Activated CD8-positive, alpha-beta memory T cell treated with anti-CD3 and anti-CD28 coated beads, Interleukin-2, amount 10 ng/mL, durations not matched to agents 7 days and 5 days (primary cell): ENCODE results near the gene ZSCAN4. TPM values are rescaled to one million over a fixed set of nuclear protein-coding genes. Genes with fewer than 3 reads are reported as not detected.

Source experiments
- ATAC-seq: fragments of 150-1000 bp; cut with Tn5 transposase; one replicate; pipeline ENCODE4 v1.10.0; 2021; ENCODE audit warnings: moderate library complexity
- CTCF ChIA-PET: fragments of 350-600 bp; sonication (Branson Sonifier 250); formaldehyde crosslinking; loops from one replicate; lab custom pipeline; 2021; ENCODE audit warnings: antibody characterized with exemption; lab: Charles Lee
- DNase-seq: peaks from one replicate; pipeline ENCODE4 v3.0.0-alpha.2; 2020
- H3K27ac Mint-ChIP-seq: one replicate; pipeline ENCODE4 v1.8.0; 2021; ENCODE audit warnings: mild to moderate bottlenecking, mixed read lengths
- H3K27me3 Mint-ChIP-seq: one replicate; pipeline ENCODE4 v1.8.0; 2021; ENCODE audit warnings: mixed read lengths
- H3K36me3 Mint-ChIP-seq: one replicate; pipeline ENCODE4 v1.8.0; 2021; ENCODE audit warnings: mild to moderate bottlenecking, mixed read lengths
- H3K4me1 Mint-ChIP-seq: one replicate; pipeline ENCODE4 v1.8.0; 2021; ENCODE audit warnings: mixed read lengths
- H3K4me3 Mint-ChIP-seq: one replicate; pipeline ENCODE4 v1.8.0; 2021; ENCODE audit warnings: mild to moderate bottlenecking, moderate library complexity, mixed read lengths
- H3K9me3 Mint-ChIP-seq: one replicate; pipeline ENCODE4 v1.8.0; 2022; ENCODE audit warnings: low read depth, mixed read lengths
- total RNA-seq, 2 experiments: library from RNA; stranded (reverse); gene quantifications; one replicate each; pipeline ENCODE4 v1.2.3, GENCODE V29; 2021

Gene ZSCAN4
- total RNA-seq, 2 experiments from 2014 or later = not detected

DNA sequence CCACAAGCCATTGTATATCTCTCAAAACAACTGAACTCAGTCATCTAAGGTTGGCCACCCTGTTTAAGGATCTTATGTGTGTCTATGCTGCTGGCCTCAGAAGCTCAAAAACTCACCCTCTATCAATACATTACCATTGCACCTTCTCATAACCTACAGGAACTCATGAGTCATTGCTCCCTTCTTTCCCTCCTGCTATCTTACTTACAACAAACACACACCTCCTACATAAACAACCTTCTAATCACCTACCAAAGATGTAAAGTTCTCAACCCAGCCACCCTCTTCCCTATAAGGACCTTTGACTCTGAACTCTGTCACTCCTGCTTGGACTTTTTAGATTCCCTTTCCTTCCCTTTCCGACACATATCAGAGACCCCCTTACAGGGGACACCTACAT lies 13.3 kb upstream of the ZSCAN4 start:
- peaks cover 9% of the 10 kb centered on the region for H3K27me3 Mint-ChIP-seq
- ATAC-seq = no peak
- peaks cover 19% of the 10 kb centered on the region for H3K9me3 Mint-ChIP-seq
- H3K36me3 Mint-ChIP-seq = peaks cover 4% of the 10 kb centered on the region
- no peak overlapping the region for H3K4me3 Mint-ChIP-seq
- no peak overlapping the region for H3K27ac Mint-ChIP-seq
- peaks cover 12% of the 10 kb centered on the region for H3K4me1 Mint-ChIP-seq
- CTCF ChIA-PET = interaction anchor here (0.9 kb wide), 1 partner anchor 54 kb away, joined by 3 read pairs; the partner anchor contains the start of gene ZNF154
- DNase-seq = no peak

DNA sequence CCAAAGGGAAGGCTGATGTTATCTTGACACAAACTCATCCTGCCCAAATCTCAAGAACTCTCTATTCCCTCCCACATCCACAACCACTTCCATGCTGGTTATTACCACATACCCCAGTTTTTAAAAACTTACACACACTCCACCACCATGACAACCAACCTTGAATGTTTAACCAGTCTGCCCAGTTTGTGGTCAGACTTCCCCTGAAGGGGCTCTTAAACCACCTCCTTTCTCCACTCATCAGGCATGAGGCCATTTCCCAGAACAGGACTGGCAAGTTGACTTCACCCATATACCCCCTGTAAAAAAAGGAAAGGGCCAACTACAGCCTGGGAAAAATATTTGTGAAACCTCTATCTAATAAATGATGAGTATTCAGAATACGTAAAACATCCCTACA lies 12.4 kb upstream of the ZSCAN4 start:
- H3K36me3 Mint-ChIP-seq = peaks cover 4% of the 10 kb centered on the region
- peaks cover 15% of the 10 kb centered on the region for H3K27me3 Mint-ChIP-seq
- H3K9me3 Mint-ChIP-seq = peaks cover 19% of the 10 kb centered on the region
- H3K4me1 Mint-ChIP-seq = peaks cover 10% of the 10 kb centered on the region
- H3K27ac Mint-ChIP-seq = no peak overlapping the region
- DNase-seq (no peak), ATAC-seq (no peak)
- CTCF ChIA-PET = no interaction called here
- H3K4me3 Mint-ChIP-seq = no peak overlapping the region

DNA sequence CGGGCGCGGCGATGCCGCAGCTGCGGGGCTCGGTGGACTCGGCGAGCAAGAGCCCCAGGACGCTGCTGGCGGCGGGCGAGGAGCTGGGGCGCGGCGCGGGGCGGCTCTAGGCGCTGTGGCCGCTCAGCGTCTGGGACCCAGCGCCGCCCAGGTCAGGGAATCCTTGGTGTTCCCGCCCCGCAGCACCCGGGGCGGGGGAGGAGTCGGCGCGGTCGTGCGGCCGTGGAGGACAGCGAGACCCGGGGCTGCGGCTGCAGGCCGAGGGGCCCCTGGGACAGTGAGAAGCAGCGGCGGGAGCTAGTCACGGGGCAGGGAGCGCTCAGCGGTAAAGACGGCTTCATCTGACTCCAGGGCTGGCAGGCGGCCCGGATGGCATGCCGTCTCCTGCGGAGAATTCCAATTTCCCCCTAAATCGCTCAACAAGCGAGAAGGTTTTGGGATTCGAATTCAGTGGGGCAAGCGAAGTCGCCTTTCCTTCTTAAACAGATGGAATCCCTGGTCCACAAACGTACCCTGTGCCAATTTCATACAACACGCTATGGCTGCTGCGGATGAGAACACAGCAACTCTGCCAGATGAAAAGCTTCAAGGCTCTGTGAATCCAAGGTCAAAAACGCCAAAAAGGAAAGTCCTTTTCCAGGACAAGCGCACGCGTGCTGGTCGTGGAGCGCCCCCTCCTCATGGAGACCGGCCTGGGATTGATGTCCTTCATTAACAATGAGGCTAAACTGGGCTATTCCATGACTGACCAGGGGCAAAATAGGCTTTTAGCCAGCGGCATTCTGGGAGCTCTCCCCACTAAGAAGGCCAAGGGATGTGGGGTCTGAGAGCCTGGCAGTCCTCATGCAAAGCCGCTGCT lies 4.2 kb upstream of the ZSCAN4 start:
- CTCF ChIA-PET = no interaction called here
- peaks cover 2% of the 10 kb centered on the region for H3K36me3 Mint-ChIP-seq
- H3K4me3 Mint-ChIP-seq = peak overlapping the region; percentile 66
- DNase-seq (no peak), ATAC-seq (peak; percentile 47)
- no peak overlapping the region for H3K27ac Mint-ChIP-seq
- peaks cover 2% of the 10 kb centered on the region for H3K4me1 Mint-ChIP-seq
- H3K27me3 Mint-ChIP-seq = peaks cover 28% of the 10 kb centered on the region
- no peaks in the 10 kb centered on the region for H3K9me3 Mint-ChIP-seq

DNA sequence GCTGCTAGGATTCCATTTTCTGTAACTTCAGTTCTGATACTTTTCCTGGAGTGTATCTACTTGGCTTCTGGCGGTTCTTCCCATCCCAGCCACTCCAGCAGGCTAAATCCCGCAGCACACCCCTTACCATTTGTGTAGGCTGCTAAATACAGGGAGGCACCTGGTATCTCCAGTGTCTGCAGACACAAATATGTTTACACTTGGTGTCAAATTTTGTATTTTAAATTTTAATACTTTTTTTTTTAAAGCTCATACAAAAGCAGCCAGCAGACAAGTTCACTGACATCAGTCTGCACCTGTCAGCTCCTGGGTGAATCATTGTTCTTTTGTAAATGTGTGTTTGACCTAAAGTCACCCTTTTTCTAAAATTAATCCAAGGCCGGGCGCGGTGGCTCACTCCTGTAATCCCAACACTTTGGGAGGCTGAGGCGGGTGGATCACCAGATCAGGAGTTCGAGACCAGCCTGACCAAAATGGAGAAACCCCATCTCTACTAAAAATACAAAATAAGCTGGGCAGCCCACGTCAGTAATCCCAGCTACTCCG lies 3.4 kb upstream of the ZSCAN4 start:
- DNase-seq (no peak), ATAC-seq (no peak)
- Mint-ChIP-seq H3K9me3 (no peaks in the 10 kb centered on the region), H3K4me1 (peaks cover 2% of the 10 kb centered on the region), H3K4me3 (no peak overlapping the region), H3K27me3 (peaks cover 21% of the 10 kb centered on the region), H3K27ac (no peak overlapping the region), H3K36me3 (peaks cover 2% of the 10 kb centered on the region)
- CTCF ChIA-PET = no interaction called here

DNA sequence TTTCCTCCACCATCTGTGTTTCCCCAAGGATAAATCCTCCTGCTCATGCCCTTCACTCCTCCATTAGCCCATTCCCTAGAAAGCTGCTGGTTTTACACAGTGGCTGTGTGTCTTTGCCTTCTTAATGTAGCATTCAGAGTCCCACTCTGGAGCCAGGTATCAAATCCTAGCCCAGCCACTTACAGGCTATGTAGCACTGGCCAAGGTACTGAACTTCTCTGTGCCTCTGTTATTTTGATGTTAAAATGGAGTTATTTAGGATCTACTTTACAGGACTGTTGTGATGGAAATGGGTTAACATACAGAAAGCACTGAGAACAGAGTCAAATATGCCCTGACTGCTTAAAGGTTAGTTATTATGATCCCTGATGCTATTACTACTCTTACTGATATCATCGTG lies 1.5 kb upstream of the ZSCAN4 start:
- peaks cover 13% of the 10 kb centered on the region for H3K27me3 Mint-ChIP-seq

DNA sequence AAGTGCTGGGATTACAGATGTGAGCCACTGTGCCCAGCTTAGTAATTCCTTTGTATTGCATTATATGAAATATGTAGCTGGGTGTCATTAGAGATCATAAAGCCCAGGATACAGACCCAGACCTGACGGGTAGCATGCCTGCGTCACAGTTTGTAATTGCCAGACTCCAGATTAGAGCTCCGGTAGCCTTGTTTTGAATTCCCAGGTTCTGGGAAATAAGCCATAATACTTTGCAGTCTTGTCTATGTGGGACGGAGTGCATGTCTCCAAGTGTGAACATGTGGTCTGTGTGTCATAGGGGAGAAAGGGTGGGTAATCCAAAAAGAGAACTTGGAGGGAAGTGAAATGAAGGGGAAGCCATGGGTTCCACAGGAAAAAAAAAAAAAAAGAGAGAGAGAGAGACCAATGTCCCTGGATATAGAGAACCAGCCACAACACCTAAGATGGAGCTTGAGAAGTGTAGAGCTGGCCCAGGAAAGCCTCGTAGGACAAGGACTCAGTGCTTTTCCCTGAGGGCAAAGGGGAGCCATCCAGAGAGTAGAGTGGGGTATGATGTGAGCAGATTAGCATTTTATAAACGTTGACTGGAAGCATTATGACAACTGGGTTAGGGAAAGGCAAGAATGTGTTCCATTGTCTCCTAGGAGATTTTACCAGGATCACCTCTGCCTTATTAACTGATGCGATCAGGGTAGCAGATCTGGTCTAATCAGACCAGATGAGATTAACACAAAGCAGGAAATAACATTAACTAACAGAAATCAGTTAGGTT lies 2.6 kb downstream of the ZSCAN4 start:
- H3K9me3 Mint-ChIP-seq = peaks cover 2% of the 10 kb centered on the region
- no peak for DNase-seq
- no peaks in the 10 kb centered on the region for H3K4me1 Mint-ChIP-seq
- H3K27ac Mint-ChIP-seq = no peak overlapping the region
- H3K36me3 Mint-ChIP-seq = peaks cover 1% of the 10 kb centered on the region
- no peak overlapping the region for H3K4me3 Mint-ChIP-seq
- CTCF ChIA-PET = interaction anchor here (1.1 kb wide), 1 partner anchor 10 kb away, joined by 6 read pairs; the partner anchor contains the start of gene ZNF551
- no peak for ATAC-seq
- peaks cover under 1% of the 10 kb centered on the region for H3K27me3 Mint-ChIP-seq

More for the DNA sequence above, 1.5 kb upstream of the ZSCAN4 start:
- H3K4me1 Mint-ChIP-seq = peaks cover 2% of the 10 kb centered on the region
- CTCF ChIA-PET = no interaction called here
- peaks cover 2% of the 10 kb centered on the region for H3K9me3 Mint-ChIP-seq
- DNase-seq (no peak), ATAC-seq (no peak)
- no peak overlapping the region for H3K4me3 Mint-ChIP-seq
- H3K27ac Mint-ChIP-seq = no peak overlapping the region
- H3K36me3 Mint-ChIP-seq = peaks cover 3% of the 10 kb centered on the region

DNA sequence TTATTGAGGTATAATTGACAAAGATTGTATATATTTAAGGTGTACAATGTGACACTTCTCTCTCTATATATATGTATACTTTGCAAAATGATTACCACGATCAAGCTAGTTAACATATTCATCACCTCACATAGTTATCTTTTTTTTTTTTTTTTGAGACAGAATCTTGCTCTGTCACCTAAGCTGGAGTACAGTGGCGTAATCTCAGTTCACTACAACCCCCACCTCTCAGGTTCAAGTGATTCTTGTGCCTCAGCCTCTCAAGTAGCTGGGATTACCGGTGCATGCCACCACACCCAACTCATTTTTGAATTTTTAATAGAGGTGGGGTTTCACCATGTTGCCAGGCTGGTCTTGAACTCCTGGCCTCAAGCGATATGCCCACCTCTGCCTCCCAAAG lies 3.7 kb downstream of the ZSCAN4 start:
- no peak overlapping the region for H3K4me3 Mint-ChIP-seq
- H3K4me1 Mint-ChIP-seq = no peaks in the 10 kb centered on the region

DNA sequence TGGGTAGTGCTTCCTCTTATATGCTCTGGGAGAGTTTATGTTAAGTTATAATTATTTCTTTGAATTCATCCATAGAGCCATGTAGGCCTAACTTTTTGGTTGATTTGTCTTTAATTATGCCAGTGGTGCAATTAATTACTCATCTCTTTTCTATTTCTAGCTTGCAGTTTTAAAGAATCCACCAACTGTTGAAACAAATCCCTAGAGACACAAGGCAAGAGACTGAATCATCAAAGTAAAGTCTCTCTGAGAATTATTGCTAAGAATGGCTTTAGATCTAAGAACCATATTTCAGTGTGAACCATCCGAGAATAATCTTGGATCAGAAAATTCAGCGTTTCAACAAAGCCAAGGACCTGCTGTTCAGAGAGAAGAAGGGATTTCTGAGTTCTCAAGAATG lies 7.1 kb downstream of the ZSCAN4 start:
- H3K27ac Mint-ChIP-seq = no peak overlapping the region
- CTCF ChIA-PET = no interaction called here
- DNase-seq (no peak), ATAC-seq (no peak)
- peaks cover 2% of the 10 kb centered on the region for H3K27me3 Mint-ChIP-seq
- H3K4me3 Mint-ChIP-seq = no peak overlapping the region
- peaks cover 16% of the 10 kb centered on the region for H3K9me3 Mint-ChIP-seq
- H3K36me3 Mint-ChIP-seq = peaks cover 6% of the 10 kb centered on the region
- H3K4me1 Mint-ChIP-seq = no peaks in the 10 kb centered on the region

More for the DNA sequence above, 3.7 kb downstream of the ZSCAN4 start:
- Mint-ChIP-seq H3K27ac (no peak overlapping the region), H3K36me3 (peaks cover 1% of the 10 kb centered on the region), H3K27me3 (peaks cover 2% of the 10 kb centered on the region), H3K9me3 (peaks cover 7% of the 10 kb centered on the region)
- CTCF ChIA-PET = interaction anchor here (1.6 kb wide), 1 partner anchor 9 kb away, joined by 6 read pairs; the partner anchor contains the start of gene ZNF551
- DNase-seq (no peak), ATAC-seq (no peak)

DNA sequence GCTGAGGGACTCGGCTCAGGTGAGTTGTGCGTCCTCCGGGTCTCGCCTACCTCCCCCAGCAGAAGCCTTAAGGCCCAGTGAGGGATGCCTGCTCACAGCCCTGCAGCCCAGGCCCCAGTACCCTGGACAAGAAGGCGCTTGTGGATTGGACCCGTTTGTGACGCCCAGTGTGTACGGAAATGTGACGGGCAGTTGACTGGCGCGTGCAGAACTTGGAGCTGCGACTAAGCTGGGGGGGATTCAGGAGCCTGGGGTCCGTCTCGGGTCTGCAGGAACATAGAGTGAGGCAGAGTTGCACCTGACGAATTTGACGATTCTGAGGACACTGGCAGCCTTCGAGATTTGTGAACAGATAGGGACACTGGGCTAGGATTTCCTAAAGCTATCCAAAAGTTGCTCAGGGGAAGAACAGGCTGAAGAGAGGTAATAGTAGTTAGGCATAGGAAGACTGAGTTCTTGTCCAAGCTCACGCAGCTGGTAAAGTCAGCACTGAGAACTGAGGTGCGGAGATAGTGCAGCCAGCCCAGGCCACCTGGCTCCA lies 13.6 kb downstream of the ZSCAN4 start:
- peaks cover 48% of the 10 kb centered on the region for H3K9me3 Mint-ChIP-seq
- H3K36me3 Mint-ChIP-seq = peaks cover 61% of the 10 kb centered on the region
- CTCF ChIA-PET = interaction anchor here (0.7 to 2.0 kb wide), 16 partner anchors 8 to 838 kb away, joined by 3 to 14 read pairs (median 4); partner anchors contain the start of genes ZNF154, ZNF544 and ZNF552
- peaks cover 30% of the 10 kb centered on the region for H3K4me1 Mint-ChIP-seq
- H3K27ac Mint-ChIP-seq = peak overlapping the region; percentile 90
- peak overlapping the region; percentile 95 for H3K4me3 Mint-ChIP-seq
- ATAC-seq = no peak
- no peaks in the 10 kb centered on the region for H3K27me3 Mint-ChIP-seq
- no peak for DNase-seq

DNA sequence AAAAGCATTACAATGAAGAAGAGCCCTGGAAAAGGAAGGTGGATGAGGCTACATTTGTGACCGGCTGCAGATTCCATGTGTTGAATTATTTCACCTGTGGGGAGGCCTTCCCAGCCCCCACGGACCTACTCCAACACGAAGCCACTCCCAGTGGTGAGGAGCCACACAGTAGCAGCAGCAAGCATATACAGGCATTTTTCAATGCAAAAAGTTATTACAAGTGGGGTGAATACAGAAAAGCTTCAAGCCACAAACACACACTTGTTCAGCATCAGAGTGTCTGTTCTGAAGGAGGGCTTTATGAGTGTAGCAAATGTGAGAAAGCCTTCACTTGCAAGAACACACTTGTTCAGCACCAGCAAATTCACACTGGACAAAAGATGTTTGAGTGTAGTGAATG lies 18.0 kb downstream of the ZSCAN4 start:
- H3K9me3 Mint-ChIP-seq = peaks cover 54% of the 10 kb centered on the region
- no peak for ATAC-seq
- H3K27me3 Mint-ChIP-seq = no peaks in the 10 kb centered on the region
- CTCF ChIA-PET = no interaction called here
- H3K36me3 Mint-ChIP-seq = peaks cover 92% of the 10 kb centered on the region
- no peak overlapping the region for H3K4me3 Mint-ChIP-seq
- no peak for DNase-seq
- H3K27ac Mint-ChIP-seq = no peak overlapping the region
- peaks cover 25% of the 10 kb centered on the region for H3K4me1 Mint-ChIP-seq

DNA sequence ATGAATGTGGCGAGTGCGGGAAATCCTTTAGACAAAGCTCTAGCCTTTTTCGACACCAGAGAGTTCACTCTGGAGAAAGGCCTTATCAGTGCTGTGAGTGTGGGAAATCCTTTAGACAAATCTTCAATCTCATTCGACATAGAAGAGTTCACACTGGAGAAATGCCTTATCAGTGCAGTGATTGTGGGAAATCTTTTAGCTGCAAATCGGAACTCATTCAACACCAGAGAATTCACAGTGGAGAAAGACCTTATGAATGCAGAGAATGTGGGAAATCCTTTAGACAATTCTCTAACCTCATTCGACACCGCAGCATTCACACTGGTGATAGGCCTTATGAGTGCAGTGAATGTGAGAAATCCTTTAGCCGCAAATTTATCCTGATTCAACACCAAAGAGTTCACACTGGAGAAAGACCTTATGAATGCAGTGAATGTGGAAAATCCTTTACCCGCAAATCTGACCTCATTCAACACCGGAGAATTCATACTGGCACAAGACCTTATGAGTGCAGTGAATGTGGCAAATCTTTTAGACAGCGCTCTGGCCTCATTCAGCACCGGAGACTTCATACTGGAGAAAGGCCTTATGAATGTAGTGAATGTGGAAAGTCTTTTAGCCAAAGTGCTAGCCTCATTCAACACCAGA lies 18.8 kb downstream of the ZSCAN4 start:
- H3K9me3 Mint-ChIP-seq = peaks cover 54% of the 10 kb centered on the region
- peaks cover 90% of the 10 kb centered on the region for H3K36me3 Mint-ChIP-seq
- no peaks in the 10 kb centered on the region for H3K27me3 Mint-ChIP-seq
- no peak overlapping the region for H3K4me3 Mint-ChIP-seq
- H3K4me1 Mint-ChIP-seq = peaks cover 21% of the 10 kb centered on the region
- CTCF ChIA-PET = no interaction called here
- ATAC-seq = no peak
- DNase-seq = no peak
- H3K27ac Mint-ChIP-seq = no peak overlapping the region

DNA sequence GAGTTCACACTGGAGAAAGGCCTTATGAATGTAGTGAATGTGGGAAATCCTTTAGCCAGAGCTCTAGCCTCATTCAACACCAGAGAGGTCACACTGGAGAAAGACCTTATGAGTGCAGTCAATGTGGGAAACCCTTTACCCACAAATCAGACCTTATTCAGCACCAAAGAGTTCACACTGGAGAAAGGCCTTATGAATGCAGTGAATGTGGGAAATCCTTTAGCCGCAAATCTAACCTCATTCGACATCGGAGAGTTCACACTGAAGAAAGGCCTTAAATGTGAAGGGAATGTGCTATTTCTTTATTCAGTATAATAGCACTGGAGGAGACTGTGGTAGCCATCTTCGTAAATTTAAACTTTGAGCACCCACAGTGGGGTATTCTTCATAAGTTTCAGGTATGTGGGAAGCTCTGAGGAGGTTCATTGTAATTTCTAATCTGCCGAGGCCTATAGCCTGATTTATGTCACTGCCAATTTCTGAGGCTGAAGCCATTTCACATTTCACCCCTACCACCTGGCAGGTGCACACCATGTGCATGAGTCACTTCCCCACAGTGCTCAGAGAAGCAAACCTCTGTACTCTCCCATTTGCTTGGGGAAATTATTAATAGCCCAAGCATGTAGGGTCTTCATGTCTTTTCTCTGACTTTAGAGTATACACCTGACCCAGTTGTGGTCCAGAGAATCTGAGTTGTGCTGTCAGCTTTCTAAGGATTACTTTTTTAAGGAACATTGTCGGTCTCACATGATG lies 19.5 kb downstream of the ZSCAN4 start:
- DNase-seq = no peak
- no peak overlapping the region for H3K27ac Mint-ChIP-seq
- H3K36me3 Mint-ChIP-seq = peaks cover 88% of the 10 kb centered on the region
- peaks cover 54% of the 10 kb centered on the region for H3K9me3 Mint-ChIP-seq
- no peaks in the 10 kb centered on the region for H3K27me3 Mint-ChIP-seq
- CTCF ChIA-PET = no interaction called here
- ATAC-seq = no peak
- H3K4me3 Mint-ChIP-seq = no peak overlapping the region
- peaks cover 14% of the 10 kb centered on the region for H3K4me1 Mint-ChIP-seq
